ENCODE results near the gene DGLUCY.
"Not testable (repeated sequence)": the region's sequence is repeated elsewhere in the genome, so short reads cannot be mapped to it uniquely, and the experiment has no call there.

DGLUCY gene

GRCh38 chr14:91225025-91225424, 111.2 kb downstream of the DGLUCY start:
- no peak for TF ChIP-seq CTCF (IDR thresholded peaks at IDR 0.05)
- TF ChIP-seq ZFX (IDR thresholded peaks at IDR 0.05; ENCODE audit: borderline replicate concordance) = no peak
- H3K27ac ChIP-seq = no peak overlapping the region

GRCh38 chr14:91226360-91226759, 112.5 kb downstream of the DGLUCY start:
- H3K27ac ChIP-seq = not testable (repeated sequence)

GRCh38 chr14:91227183-91227628, 113.3 kb downstream of the DGLUCY start:
- no peak overlapping the region for H3K27ac ChIP-seq
- no peak for TF ChIP-seq ZFX (IDR thresholded peaks at IDR 0.05; ENCODE audit: borderline replicate concordance)
- TF ChIP-seq CTCF (IDR thresholded peaks at IDR 0.05) = no peak

GRCh38 chr14:91228112-91229004, 114.5 kb downstream of the DGLUCY start:
- no peak overlapping the region for H3K27ac ChIP-seq
- TF ChIP-seq CTCF (IDR thresholded peaks at IDR 0.05) (no peak), ZFX (IDR thresholded peaks at IDR 0.05; ENCODE audit: borderline replicate concordance) (no peak)

- TF ChIP-seq ZFX (IDR thresholded peaks at IDR 0.05; ENCODE audit: borderline replicate concordance) (no peak), CTCF (IDR thresholded peaks at IDR 0.05) (no peak)
- no peak overlapping the region for H3K27ac ChIP-seq
Measured at GRCh38 chr14:91229005-91229382, 115.1 kb downstream of the DGLUCY start.

- TF ChIP-seq CTCF (IDR thresholded peaks at IDR 0.05) = no peak
- TF ChIP-seq ZFX (IDR thresholded peaks at IDR 0.05; ENCODE audit: borderline replicate concordance) = no peak
- H3K27ac ChIP-seq = no peak overlapping the region
Measured at GRCh38 chr14:91229743-91230200, 115.9 kb downstream of the DGLUCY start.

- H3K27ac ChIP-seq = no peak overlapping the region
- TF ChIP-seq ZFX (IDR thresholded peaks at IDR 0.05; ENCODE audit: borderline replicate concordance) = no peak
- no peak for TF ChIP-seq CTCF (IDR thresholded peaks at IDR 0.05)
Measured at GRCh38 chr14:91230397-91231035, 116.6 kb downstream of the DGLUCY start.
